ENCODE measurements around the gene IQUB. TPM values are rescaled to one million over a fixed set of nuclear protein-coding genes. Genes with fewer than 3 reads are reported as not detected.

IQUB gene
- total and polyA plus RNA-seq, 9 donors: 0.35 to 11.3 (median 0.93) TPM

DNA sequence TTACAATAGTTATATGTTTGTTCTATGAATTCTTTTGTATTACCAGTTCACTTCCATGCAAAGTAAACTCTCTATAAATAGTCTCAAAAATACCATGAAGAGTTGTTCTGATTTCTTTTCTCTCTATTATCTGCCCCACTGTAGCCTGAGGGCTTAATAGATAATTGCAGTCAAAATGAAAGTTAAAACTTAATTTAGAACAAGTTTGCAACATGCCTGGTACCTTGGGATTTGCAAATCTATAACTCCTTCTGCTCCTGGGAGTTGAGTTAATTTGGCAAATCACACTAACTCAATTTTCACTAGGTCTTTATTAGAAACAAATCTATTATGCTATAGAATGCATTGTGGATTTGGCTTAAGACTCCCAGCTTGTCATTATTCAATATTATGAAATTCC lies 45.0 kb upstream of the IQUB start:
- Histone ChIP-seq H3K4me3 (no peak overlapping the region), H3K4me1 (ENCODE audit: insufficient read depth) (no peaks in the 10 kb centered on the region), H3K27ac (no peak overlapping the region), H3K36me3 (no peaks in the 10 kb centered on the region), H3K27me3 (no peaks in the 10 kb centered on the region), H3K9me3 (no peaks in the 10 kb centered on the region)
- TF ChIP-seq POLR2A (IDR thresholded peaks at IDR 0.05): no peak
- TF ChIP-seq EP300 (IDR thresholded peaks at IDR 0.05): no peak
- TF ChIP-seq, protein P1, sequence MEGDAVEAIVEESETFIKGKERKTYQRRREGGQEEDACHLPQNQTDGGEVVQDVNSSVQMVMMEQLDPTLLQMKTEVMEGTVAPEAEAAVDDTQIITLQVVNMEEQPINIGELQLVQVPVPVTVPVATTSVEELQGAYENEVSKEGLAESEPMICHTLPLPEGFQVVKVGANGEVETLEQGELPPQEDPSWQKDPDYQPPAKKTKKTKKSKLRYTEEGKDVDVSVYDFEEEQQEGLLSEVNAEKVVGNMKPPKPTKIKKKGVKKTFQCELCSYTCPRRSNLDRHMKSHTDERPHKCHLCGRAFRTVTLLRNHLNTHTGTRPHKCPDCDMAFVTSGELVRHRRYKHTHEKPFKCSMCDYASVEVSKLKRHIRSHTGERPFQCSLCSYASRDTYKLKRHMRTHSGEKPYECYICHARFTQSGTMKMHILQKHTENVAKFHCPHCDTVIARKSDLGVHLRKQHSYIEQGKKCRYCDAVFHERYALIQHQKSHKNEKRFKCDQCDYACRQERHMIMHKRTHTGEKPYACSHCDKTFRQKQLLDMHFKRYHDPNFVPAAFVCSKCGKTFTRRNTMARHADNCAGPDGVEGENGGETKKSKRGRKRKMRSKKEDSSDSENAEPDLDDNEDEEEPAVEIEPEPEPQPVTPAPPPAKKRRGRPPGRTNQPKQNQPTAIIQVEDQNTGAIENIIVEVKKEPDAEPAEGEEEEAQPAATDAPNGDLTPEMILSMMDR (IDR thresholded peaks at IDR 0.05): no peak
- DNase-seq: no peak
- intact Hi-C loops (cut with DNase I): no loop called here

DNA sequence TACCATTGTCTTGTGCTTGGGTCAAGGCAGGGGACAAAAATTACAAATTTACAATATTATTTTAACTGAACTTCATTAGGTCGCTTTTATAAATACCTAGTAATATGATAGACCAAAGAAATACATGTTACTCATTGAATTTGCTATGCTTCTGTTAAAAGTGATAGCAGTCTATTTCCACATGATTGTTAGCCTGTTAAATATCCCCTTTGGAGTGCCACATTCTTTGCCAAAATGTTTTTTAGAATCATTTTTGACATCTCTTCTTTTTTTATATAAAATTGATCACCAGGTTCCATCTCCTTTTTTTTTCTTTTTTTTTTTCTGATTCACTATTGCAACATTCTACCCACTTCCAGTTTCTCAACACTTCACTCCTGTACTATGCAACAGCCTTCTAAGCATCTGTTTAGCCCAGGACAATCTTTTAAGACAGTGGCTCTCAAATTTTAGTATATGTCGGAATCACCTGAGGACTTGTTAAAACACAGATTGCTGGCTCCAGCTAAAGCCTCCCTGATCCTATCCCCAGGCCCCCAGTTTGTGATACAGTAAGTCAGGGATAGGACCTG lies 39.6 kb upstream of the IQUB start:
- TF ChIP-seq EP300 (IDR thresholded peaks at IDR 0.05) (no peak), POLR2A (IDR thresholded peaks at IDR 0.05) (no peak)
- TF ChIP-seq, protein P1 (IDR thresholded peaks at IDR 0.05): no peak
- 96 to 100% (median 97%) methylated on average over 2 of the region's 2 CpGs for WGBS, 3 donors
- Histone ChIP-seq H3K27me3 (no peaks in the 10 kb centered on the region), H3K4me3 (no peak overlapping the region), H3K9me3 (no peaks in the 10 kb centered on the region), H3K36me3 (no peaks in the 10 kb centered on the region), H3K27ac (no peak overlapping the region), H3K4me1 (ENCODE audit: insufficient read depth) (no peaks in the 10 kb centered on the region)
- intact Hi-C loops (cut with DNase I): no loop called here
- no peak for DNase-seq

DNA sequence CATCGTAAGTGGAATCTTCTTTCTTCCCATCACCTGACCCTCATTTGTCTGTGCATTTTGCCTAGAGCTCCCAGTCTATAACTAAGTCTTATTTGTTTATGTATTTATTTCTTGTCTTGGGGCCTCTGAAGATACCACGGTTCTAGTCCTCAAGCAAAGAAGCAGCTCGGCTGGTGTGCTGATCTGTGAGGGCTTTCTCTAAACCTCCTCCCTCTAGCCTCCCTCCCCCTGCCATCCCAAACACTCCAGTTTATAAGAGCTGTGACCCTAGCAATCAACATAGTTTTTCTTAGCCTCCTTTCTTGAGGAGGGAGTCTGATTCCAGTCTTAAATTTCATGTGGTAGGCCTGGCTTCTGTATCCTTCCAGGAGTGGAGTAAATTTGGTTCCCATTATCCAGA lies 38.9 kb upstream of the IQUB start:
- WGBS, 3 donors: 74 to 88% (median 82%) methylated on average over 3 of the region's 3 CpGs

DNA sequence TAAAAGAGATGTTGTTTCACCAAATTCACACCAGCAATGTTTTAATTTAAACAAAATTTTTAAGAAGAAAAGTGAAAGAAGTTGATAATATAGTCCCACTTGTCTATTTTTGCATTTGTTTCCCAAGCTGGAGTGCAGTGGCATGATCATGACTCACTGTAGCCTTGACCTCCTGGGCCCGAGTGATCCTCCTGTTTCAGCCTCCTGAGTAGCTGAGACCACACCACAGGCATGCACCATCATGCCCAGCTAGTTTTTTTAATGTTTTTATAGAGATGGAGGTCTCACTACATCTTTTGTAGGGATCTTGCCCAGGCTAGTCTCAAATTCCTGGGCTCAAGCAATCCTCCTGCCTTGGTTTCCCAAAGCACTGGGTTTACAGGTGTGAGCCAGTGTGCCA lies 37.3 kb upstream of the IQUB start:
- no peak for DNase-seq
- no peak overlapping the region for H3K27ac ChIP-seq
- no peaks in the 10 kb centered on the region for H3K4me1 ChIP-seq (ENCODE audit: insufficient read depth)
- H3K4me3 ChIP-seq: no peak overlapping the region
- 7 to 38% (median 27%) methylated on average over 1 of the region's 1 CpG for WGBS, 3 donors
- no peaks in the 10 kb centered on the region for H3K27me3 ChIP-seq
- TF ChIP-seq EP300 (IDR thresholded peaks at IDR 0.05) (no peak), POLR2A (IDR thresholded peaks at IDR 0.05) (no peak)
- TF ChIP-seq, protein P1 (IDR thresholded peaks at IDR 0.05): no peak
- no peaks in the 10 kb centered on the region for H3K36me3 ChIP-seq
- H3K9me3 ChIP-seq: no peaks in the 10 kb centered on the region
- intact Hi-C loops (cut with DNase I): no loop called here

More for the DNA sequence above, 38.9 kb upstream of the IQUB start:
- Histone ChIP-seq H3K9me3 (no peaks in the 10 kb centered on the region), H3K36me3 (no peaks in the 10 kb centered on the region), H3K4me3 (no peak overlapping the region), H3K27ac (no peak overlapping the region), H3K4me1 (ENCODE audit: insufficient read depth) (no peaks in the 10 kb centered on the region), H3K27me3 (no peaks in the 10 kb centered on the region)
- TF ChIP-seq POLR2A (IDR thresholded peaks at IDR 0.05): no peak
- no peak for TF ChIP-seq EP300 (IDR thresholded peaks at IDR 0.05)
- TF ChIP-seq, protein P1 (IDR thresholded peaks at IDR 0.05): no peak
- intact Hi-C loops (cut with DNase I): no loop called here
- DNase-seq: no peak

Measured in ovary (tissue), 9 donors.